Measurements from ENCODE around the gene XPR1.
"Not testable (repeated sequence)": the region's sequence is repeated elsewhere in the genome, so short reads cannot be mapped to it uniquely, and the experiment has no call there.

Gene XPR1

GRCh38 chr1:180842491-180843275, 210.9 kb downstream of the XPR1 start:
- DNase-seq: no peak

GRCh38 chr1:180845352-180845751, 213.5 kb downstream of the XPR1 start:
- DNase-seq: no peak

- DNase-seq: no peak
Measured at GRCh38 chr1:180848191-180848590, 216.4 kb downstream of the XPR1 start.

- no peak for DNase-seq
Measured at GRCh38 chr1:180849031-180849775, 217.4 kb downstream of the XPR1 start.

- DNase-seq: peak; percentile 19
Measured at GRCh38 chr1:180851995-180852887, 220.4 kb downstream of the XPR1 start.

GRCh38 chr1:180854001-180854400, 222.2 kb downstream of the XPR1 start:
- DNase-seq: no peak

- DNase-seq: peak; percentile 66
Measured at GRCh38 chr1:180854456-180854855, 222.6 kb downstream of the XPR1 start.

GRCh38 chr1:180857947-180858725, 226.3 kb downstream of the XPR1 start:
- DNase-seq: not testable (repeated sequence)

GRCh38 chr1:180859306-180859705, 227.5 kb downstream of the XPR1 start:
- DNase-seq: no peak

- no peak for DNase-seq
Measured at GRCh38 chr1:180860535-180860934, 228.7 kb downstream of the XPR1 start.

- no peak for DNase-seq
Measured at GRCh38 chr1:180862305-180862704, 230.5 kb downstream of the XPR1 start.

GRCh38 chr1:180863158-180863775, 231.4 kb downstream of the XPR1 start:
- DNase-seq: peak; percentile 71

GRCh38 chr1:180881806-180882509, 250.1 kb downstream of the XPR1 start:
- DNase-seq: peak; percentile 75

GRCh38 chr1:180884588-180885300, 252.9 kb downstream of the XPR1 start:
- DNase-seq: no peak

GRCh38 chr1:180886338-180886737, 254.5 kb downstream of the XPR1 start:
- no peak for DNase-seq

GRCh38 chr1:180887841-180888240, 256.0 kb downstream of the XPR1 start:
- no peak for DNase-seq

GRCh38 chr1:180888870-180889269, 257.0 kb downstream of the XPR1 start:
- DNase-seq: no peak

- DNase-seq: no peak
Measured at GRCh38 chr1:180889325-180889724, 257.5 kb downstream of the XPR1 start.

- no peak for DNase-seq
Measured at GRCh38 chr1:180892272-180892671, 260.4 kb downstream of the XPR1 start.

- DNase-seq: no peak
Measured at GRCh38 chr1:180892675-180893074, 260.9 kb downstream of the XPR1 start.

- no peak for DNase-seq
Measured at GRCh38 chr1:180893614-180894013, 261.8 kb downstream of the XPR1 start.
